CD4-positive, alpha-beta memory T cell (primary cell): ENCODE results near the gene CCM2. TPM values are rescaled to one million over a fixed set of nuclear protein-coding genes. Genes with fewer than 3 reads are reported as not detected.

Experiments
- CTCF ChIA-PET: fragments of 350-600 bp; sonication (Branson Sonifier 250); formaldehyde crosslinking; loops from one replicate; lab custom pipeline; 2021; ENCODE audit warnings: inconsistent platforms; ENCODE audit not compliant: partially characterized antibody; lab: Charles Lee
- POLR2A ChIA-PET: fragments of 350-600 bp; sonication (Branson Sonifier 250); formaldehyde crosslinking; loops from one replicate; lab custom pipeline; 2021; ENCODE audit not compliant: partially characterized antibody; lab: Charles Lee
- DNase-seq, 5 donors: peaks; one replicate each; pipeline versions ENCODE4 v3.0.0 to v3.0.0-alpha.2; 2020 to 2022; ENCODE audit warnings: mixed read lengths in 1 of 5
- H3K27ac ChIP-seq: one replicate; pipeline ENCODE4 v1.7.0; 2013; ENCODE audit warnings: low read depth, low read length
- H3K27me3 ChIP-seq: 2 replicates; pipeline ENCODE4 v1.7.0; 2013; ENCODE audit warnings: mild to moderate bottlenecking, low read length, moderate library complexity; ENCODE audit not compliant: insufficient read depth
- H3K36me3 ChIP-seq: 2 replicates; pipeline ENCODE4 v1.7.0; 2013; ENCODE audit warnings: mild to moderate bottlenecking, low read length, moderate library complexity; ENCODE audit not compliant: insufficient read depth
- H3K4me1 ChIP-seq: 2 replicates; pipeline ENCODE4 v1.7.0; 2013; ENCODE audit warnings: mild to moderate bottlenecking, low read length, moderate library complexity; ENCODE audit not compliant: insufficient read depth
- H3K4me3 ChIP-seq, 2 donors: one replicate each; pipeline ENCODE4 v1.7.0; 2013; ENCODE audit warnings: low read length in 2 of 2, mild to moderate bottlenecking in 1 of 2
- H3K9me3 ChIP-seq, 2 donors: one replicate each; pipeline ENCODE4 v1.7.0; 2013; ENCODE audit warnings: low read length in 2 of 2, control low read depth in 1 of 2; ENCODE audit not compliant: control insufficient read depth in 1 of 2
- H3K27ac Mint-ChIP-seq, 7 donors: one replicate each; pipeline ENCODE4 v1.8.0; 2020 to 2021; ENCODE audit warnings: mixed read lengths in 7 of 7, mild to moderate bottlenecking in 6 of 7, inconsistent platforms in 3 of 7, moderate library complexity in 3 of 7
- H3K27me3 Mint-ChIP-seq, 2 donors: one replicate each; pipeline ENCODE4 v1.8.0; 2020 to 2021; ENCODE audit warnings: mixed read lengths in 2 of 2
- H3K36me3 Mint-ChIP-seq, 2 donors: one replicate each; pipeline ENCODE4 v1.8.0; 2020 to 2021; ENCODE audit warnings: mixed read lengths in 2 of 2, inconsistent platforms in 1 of 2, mild to moderate bottlenecking in 1 of 2
- H3K4me1 Mint-ChIP-seq, 4 donors: one replicate each; pipeline ENCODE4 v1.8.0; 2020 to 2021; ENCODE audit warnings: mixed read lengths in 4 of 4, mild to moderate bottlenecking in 1 of 4
- H3K4me3 Mint-ChIP-seq, 8 donors: one replicate each; pipeline ENCODE4 v1.8.0; 2020 to 2021; ENCODE audit warnings: mixed read lengths in 8 of 8, mild to moderate bottlenecking in 7 of 8, moderate library complexity in 6 of 8, inconsistent platforms in 3 of 8
- H3K9me3 Mint-ChIP-seq, 8 donors: one replicate each; pipeline ENCODE4 v1.8.0; 2020 to 2021; ENCODE audit warnings: mixed read lengths in 8 of 8, mild to moderate bottlenecking in 5 of 8, inconsistent platforms in 3 of 8, moderate library complexity in 1 of 8
- intact Hi-C: fragments of 100-400 bp; cut with micrococcal nuclease; formaldehyde crosslinking; loops from one replicate; pipeline ENCODE4 v1.15.1; 2023
- polyA plus RNA-seq, 2 donors: library from polyadenylated mRNA; unstranded; fragments of 300-500 nt; fragmentation: Illumina TruSeq; gene quantifications; one replicate each; pipeline ENCODE4 v1.2.3, GENCODE V29; 2021
- total RNA-seq, 2 experiments: library from RNA; stranded (reverse); gene quantifications; one replicate each; pipeline ENCODE4 v1.2.3, GENCODE V29; 2021

CCM2 gene
- total and polyA plus RNA-seq, 4 experiments from 2014 or later = 82.1 to 200 (median 142) TPM

DNA sequence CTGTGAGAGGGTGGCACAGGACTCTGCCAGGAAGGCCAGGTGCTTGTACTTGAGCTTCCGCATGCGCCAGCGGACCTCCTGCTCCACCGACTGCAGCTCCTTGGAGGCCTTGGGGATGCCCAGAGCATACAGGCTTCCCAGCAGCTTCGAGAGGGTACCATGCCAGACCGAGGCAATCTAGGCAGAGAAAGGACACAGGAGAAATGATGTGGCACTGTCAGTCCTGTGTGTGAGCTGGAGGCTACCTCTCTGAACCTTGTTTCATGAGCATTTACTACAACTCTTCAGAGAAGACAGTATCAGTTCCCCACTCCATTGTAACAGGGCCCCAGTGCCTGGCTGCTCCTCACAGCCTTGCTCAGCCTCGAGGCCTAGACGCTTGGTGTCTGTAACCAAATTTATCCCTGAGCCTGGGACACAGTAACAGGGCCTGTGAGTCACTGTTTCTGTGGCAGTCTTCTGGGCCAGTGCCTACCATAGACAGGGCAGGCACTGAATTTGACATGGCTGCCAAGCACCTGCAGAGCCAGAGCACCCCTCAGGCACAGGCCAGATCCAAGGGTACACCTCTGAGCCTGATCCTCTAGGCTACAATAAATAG, 105.7 kb downstream of the CCM2 start:
- H3K36me3 Mint-ChIP-seq = peaks cover 40 to 69% of the 10 kb centered on the region in 2 donors
- no peaks in the 10 kb centered on the region for H3K27me3 Mint-ChIP-seq
- H3K4me1 Mint-ChIP-seq = peaks cover 20 to 47% (median 30%) of the 10 kb centered on the region in 4 donors
- Histone ChIP-seq H3K27me3 (no peaks in the 10 kb centered on the region), H3K4me3 (no peak overlapping the region), H3K36me3 (peaks cover 87% of the 10 kb centered on the region), H3K27ac (no peak overlapping the region), H3K4me1 (peaks cover 43% of the 10 kb centered on the region), H3K9me3 (no peaks in the 10 kb centered on the region)
- H3K4me3 Mint-ChIP-seq = no peak overlapping the region
- no peak for DNase-seq
- no peaks in the 10 kb centered on the region for H3K9me3 Mint-ChIP-seq
- CTCF ChIA-PET = interaction anchor here (1.4 kb wide), 1 partner anchor 30 kb away, joined by 5 read pairs; no protein-coding TSS in a partner anchor
- H3K27ac Mint-ChIP-seq = no peak overlapping the region
- intact Hi-C loops = no loop called here
- POLR2A ChIA-PET = no interaction called here

DNA sequence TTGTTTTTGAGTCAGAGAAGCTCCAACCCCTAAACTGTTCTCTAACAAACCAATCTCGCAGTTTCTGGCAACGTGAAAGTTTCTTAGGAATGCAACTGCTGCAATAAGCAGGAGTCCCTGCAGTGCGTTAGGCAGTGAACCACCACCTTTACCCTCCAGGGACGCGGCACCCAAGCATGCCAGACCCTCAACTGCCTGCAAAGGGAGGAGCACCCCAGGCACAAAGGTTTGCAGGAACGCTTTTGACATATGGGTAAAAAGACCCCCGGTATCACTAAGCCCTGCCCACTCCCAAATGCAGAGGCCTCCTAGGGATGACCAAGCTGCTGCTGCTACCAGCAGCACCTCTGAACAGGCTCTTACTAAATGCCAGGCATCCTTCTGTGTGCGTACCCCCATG, 106.8 kb downstream of the CCM2 start:
- ChIA-PET POLR2A (no interaction called here), CTCF (no interaction called here)
- H3K4me3 ChIP-seq = no peak overlapping the region
- H3K4me3 Mint-ChIP-seq = peak overlapping the region in 2 of 8 donors; percentile 57 to 72
- peaks cover 45% of the 10 kb centered on the region for H3K4me1 ChIP-seq
- no peaks in the 10 kb centered on the region for H3K9me3 ChIP-seq
- peaks cover 36 to 70% of the 10 kb centered on the region in 2 donors for H3K36me3 Mint-ChIP-seq
- H3K9me3 Mint-ChIP-seq = peaks cover 0 to 4% (median 0%) of the 10 kb centered on the region in 8 donors
- H3K27me3 Mint-ChIP-seq = peaks cover 0 to 1% of the 10 kb centered on the region in 2 donors
- no peaks in the 10 kb centered on the region for H3K27me3 ChIP-seq
- H3K27ac Mint-ChIP-seq = peak overlapping the region in 2 of 7 donors; percentile 23 to 36
- no peak for DNase-seq
- H3K36me3 ChIP-seq = peaks cover 76% of the 10 kb centered on the region
- H3K4me1 Mint-ChIP-seq = peaks cover 25 to 57% (median 37%) of the 10 kb centered on the region in 4 donors
- intact Hi-C loops = no loop called here
- peak overlapping the region; percentile 2 for H3K27ac ChIP-seq

DNA sequence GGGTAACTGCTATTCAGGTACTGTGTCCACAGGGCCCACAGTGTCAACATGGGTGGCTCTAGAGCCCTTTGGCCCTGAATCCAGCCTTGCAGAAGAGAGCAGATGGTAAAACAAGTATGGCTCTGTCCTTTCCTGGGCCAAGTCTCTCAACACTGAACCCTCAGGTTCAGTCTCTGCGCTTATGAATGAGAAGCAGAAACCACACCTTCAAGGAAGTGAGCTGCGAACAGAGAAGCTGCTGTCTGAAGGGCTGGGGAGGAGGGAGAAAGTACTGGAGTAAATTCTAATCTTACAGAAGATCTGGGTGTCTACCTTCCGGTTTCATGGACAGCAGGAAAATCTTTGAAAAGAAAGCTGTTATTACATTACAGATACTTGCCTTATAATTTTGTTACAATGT, 107.4 kb downstream of the CCM2 start:
- CTCF ChIA-PET = no interaction called here
- H3K9me3 Mint-ChIP-seq = peaks cover 0 to 4% (median 0%) of the 10 kb centered on the region in 8 donors
- intact Hi-C loops = no loop called here
- Histone ChIP-seq H3K9me3 (no peaks in the 10 kb centered on the region), H3K27ac (no peak overlapping the region), H3K36me3 (peaks cover 71% of the 10 kb centered on the region), H3K4me1 (peaks cover 50% of the 10 kb centered on the region), H3K27me3 (no peaks in the 10 kb centered on the region), H3K4me3 (no peak overlapping the region)
- POLR2A ChIA-PET = no interaction called here
- no peak for DNase-seq
- H3K36me3 Mint-ChIP-seq = peaks cover 36 to 65% of the 10 kb centered on the region in 2 donors
- peak overlapping the region; percentile 25 to 97 (median 64) for H3K27ac Mint-ChIP-seq
- H3K27me3 Mint-ChIP-seq = peaks cover 0 to 1% of the 10 kb centered on the region in 2 donors
- peak overlapping the region in 4 of 8 donors; percentile 33 to 72 (median 53) for H3K4me3 Mint-ChIP-seq
- H3K4me1 Mint-ChIP-seq = peaks cover 26 to 63% (median 40%) of the 10 kb centered on the region in 4 donors

DNA sequence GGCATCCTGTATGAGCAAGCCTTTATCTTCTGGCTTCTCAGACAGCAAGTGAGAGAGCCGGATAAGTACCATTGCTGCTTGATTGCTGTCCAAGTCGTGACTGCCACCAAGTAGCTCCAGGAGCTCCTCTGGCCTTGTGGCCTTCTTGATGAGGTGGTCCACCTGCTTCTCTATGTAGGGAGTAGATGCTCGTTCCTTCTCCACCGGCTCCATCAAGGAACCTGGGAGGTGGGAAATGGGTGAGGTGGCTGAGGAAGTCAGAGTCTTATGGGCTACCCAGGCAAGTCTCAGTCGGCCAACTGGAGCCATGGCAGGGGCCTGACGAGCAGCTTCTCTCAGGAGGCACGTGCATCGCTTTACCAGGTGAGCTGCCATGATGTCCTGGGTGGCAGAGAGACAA, 108.9 kb downstream of the CCM2 start:
- H3K4me1 Mint-ChIP-seq = peaks cover 28 to 71% (median 44%) of the 10 kb centered on the region in 4 donors
- CTCF ChIA-PET = no interaction called here
- DNase-seq = no peak
- Histone ChIP-seq H3K9me3 (no peaks in the 10 kb centered on the region), H3K4me1 (peaks cover 50% of the 10 kb centered on the region), H3K27ac (no peak overlapping the region), H3K27me3 (no peaks in the 10 kb centered on the region), H3K4me3 (no peak overlapping the region), H3K36me3 (peaks cover 55% of the 10 kb centered on the region)
- intact Hi-C loops = no loop called here
- POLR2A ChIA-PET = interaction anchor here (0.6 kb wide), 1 partner anchor 20 kb away, joined by 3 read pairs; no protein-coding TSS in a partner anchor
- peaks cover 0 to 1% of the 10 kb centered on the region in 2 donors for H3K27me3 Mint-ChIP-seq
- peak overlapping the region in 5 of 8 donors; percentile 8 to 32 (median 26) for H3K4me3 Mint-ChIP-seq
- peak overlapping the region in 6 of 7 donors; percentile 48 to 97 (median 66) for H3K27ac Mint-ChIP-seq
- peaks cover 0 to 4% (median 0%) of the 10 kb centered on the region in 8 donors for H3K9me3 Mint-ChIP-seq
- H3K36me3 Mint-ChIP-seq = peaks cover 31 to 53% of the 10 kb centered on the region in 2 donors

DNA sequence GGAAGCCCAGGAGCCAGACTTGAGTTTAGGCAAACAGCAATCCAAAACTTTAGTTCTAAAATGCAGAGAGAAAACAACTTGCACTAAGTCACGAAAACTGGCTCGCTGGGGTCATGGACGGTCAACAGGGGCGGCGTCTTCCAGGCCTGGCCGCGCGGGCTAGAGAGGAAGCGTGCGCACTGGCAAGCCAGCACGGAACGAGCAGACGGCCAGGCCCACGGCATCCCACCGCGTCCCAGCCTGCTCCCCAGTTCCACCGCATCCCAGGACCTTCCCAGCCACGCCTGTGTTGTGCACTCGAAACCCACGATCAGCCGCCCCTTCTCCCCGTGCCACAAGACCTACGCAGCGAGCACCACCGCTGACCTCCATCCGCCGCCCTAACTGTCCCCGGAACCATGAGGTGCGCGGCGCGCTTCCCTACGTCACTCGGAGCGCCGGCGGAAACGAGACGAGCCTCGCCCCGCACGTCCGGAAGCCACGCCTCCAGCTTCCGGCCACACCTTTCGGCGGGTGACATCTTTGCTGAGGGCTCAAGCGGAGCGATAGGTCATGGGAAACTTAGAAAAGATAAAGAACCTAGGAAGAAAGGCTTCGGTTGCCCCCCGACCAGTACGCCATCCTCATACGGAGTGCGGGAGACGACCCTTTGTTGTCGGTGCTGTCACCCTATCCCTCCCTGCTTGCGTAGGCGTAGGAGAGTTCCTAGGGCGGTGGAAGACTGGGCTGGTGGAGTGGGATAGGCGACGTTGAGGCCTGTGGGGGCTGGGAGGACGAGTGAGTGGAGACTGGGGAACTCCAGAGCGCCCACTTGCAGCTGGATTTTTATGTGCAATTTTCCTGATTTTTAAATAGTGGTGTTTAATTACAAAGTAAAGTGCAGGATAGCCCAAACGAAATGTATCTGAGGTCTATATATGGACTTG, 111.6 kb downstream of the CCM2 start, which contains the start of gene TBRG4:
TSS of gene TBRG4 (minus strand) at position 400 of the 926 bp plus-strand sequence. CDS start 2,460 bp downstream, outside the sequence.
- peak within 1 kb of the TSS; percentile 97 to 100 (median 99) for H3K27ac Mint-ChIP-seq
- no peaks in the 10 kb centered on the region for H3K27me3 ChIP-seq
- H3K4me1 ChIP-seq = peaks cover 48% of the 10 kb centered on the region
- H3K9me3 Mint-ChIP-seq = peaks cover 0 to 4% (median 0%) of the 10 kb centered on the region in 8 donors
- peaks cover 4% of the 10 kb centered on the region in 2 donors for H3K27me3 Mint-ChIP-seq
- peaks cover 17 to 38% of the 10 kb centered on the region in 2 donors for H3K36me3 Mint-ChIP-seq
- H3K9me3 ChIP-seq = no peaks in the 10 kb centered on the region
- peak within 1 kb of the TSS; percentile 94 to 95 for H3K4me3 ChIP-seq
- peak within 1 kb of the TSS; percentile 87 for H3K27ac ChIP-seq
- peaks cover 28 to 60% (median 44%) of the 10 kb centered on the region in 4 donors for H3K4me1 Mint-ChIP-seq
- peaks cover 28% of the 10 kb centered on the region for H3K36me3 ChIP-seq
- DNase-seq = peak; percentile 91 to 94 (median 94)
- H3K4me3 Mint-ChIP-seq = peak within 1 kb of the TSS; percentile 91 to 99 (median 97)
- CTCF ChIA-PET = interaction anchor here (0.6 to 2.9 kb wide), 5 partner anchors 24 to 255 kb away, joined by 3 to 13 read pairs (median 4); no protein-coding TSS in a partner anchor
- intact Hi-C loops = loop anchor here (1.0 to 2.0 kb wide), 7 partner anchors 112 to 1029 kb away; partner anchors contain the start of genes H2AZ2, MYO1G, NUDCD3 and OGDH
- POLR2A ChIA-PET = interaction anchor here (0.9 to 3.6 kb wide), 27 partner anchors 10 to 621 kb away, joined by 3 to 32 read pairs (median 5); partner anchors contain the start of genes DDX56, H2AZ2, MYO1G and NUDCD3

DNA sequence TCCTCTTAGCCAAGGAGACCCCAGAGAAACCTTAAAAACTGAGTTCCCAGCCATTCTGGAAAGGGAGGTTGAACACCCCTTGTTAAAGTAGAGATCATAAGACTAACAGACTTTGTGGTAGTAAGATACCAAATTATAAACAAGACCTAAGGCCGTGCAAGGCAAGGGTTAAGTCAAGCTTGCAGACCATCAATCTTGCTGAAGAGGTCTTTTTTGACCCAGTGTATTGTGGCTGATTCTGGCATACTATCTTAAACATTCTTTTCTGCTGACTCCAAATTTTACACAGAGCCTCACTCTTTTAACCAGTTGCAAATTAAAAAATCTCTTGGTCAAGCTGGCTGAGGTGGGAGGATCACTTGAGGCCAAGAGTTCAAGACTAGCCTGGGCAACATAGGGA, 112.6 kb downstream of the CCM2 start:
- H3K27me3 ChIP-seq = no peaks in the 10 kb centered on the region
- H3K4me3 Mint-ChIP-seq = peak overlapping the region; percentile 61 to 99 (median 70)
- CTCF ChIA-PET = interaction anchor here (1.7 kb wide), 1 partner anchor 23 kb away, joined by 10 read pairs; no protein-coding TSS in a partner anchor
- peak overlapping the region; percentile 84 to 100 (median 97) for H3K27ac Mint-ChIP-seq
- peaks cover 24 to 51% (median 37%) of the 10 kb centered on the region in 4 donors for H3K4me1 Mint-ChIP-seq
- intact Hi-C loops = no loop called here
- H3K9me3 ChIP-seq = no peaks in the 10 kb centered on the region
- H3K4me3 ChIP-seq = no peak overlapping the region
- H3K9me3 Mint-ChIP-seq = peaks cover 0 to 4% (median 0%) of the 10 kb centered on the region in 8 donors
- H3K27ac ChIP-seq = peak overlapping the region; percentile 87
- no peak for DNase-seq
- POLR2A ChIA-PET = interaction anchor here (0.9 to 3.6 kb wide), 12 partner anchors 11 to 622 kb away, joined by 3 to 32 read pairs (median 10); partner anchors contain the start of genes H2AZ2, NUDCD3 and PURB
- H3K4me1 ChIP-seq = peaks cover 37% of the 10 kb centered on the region
- H3K27me3 Mint-ChIP-seq = peaks cover 4% of the 10 kb centered on the region in 2 donors
- peaks cover 13 to 30% of the 10 kb centered on the region in 2 donors for H3K36me3 Mint-ChIP-seq
- peaks cover 18% of the 10 kb centered on the region for H3K36me3 ChIP-seq
